ENCODE results near the gene XRCC5.
A peak's percentile ranks its signal among the peaks of the same experiment; 100 is the strongest.

The XRCC5 gene

DNA sequence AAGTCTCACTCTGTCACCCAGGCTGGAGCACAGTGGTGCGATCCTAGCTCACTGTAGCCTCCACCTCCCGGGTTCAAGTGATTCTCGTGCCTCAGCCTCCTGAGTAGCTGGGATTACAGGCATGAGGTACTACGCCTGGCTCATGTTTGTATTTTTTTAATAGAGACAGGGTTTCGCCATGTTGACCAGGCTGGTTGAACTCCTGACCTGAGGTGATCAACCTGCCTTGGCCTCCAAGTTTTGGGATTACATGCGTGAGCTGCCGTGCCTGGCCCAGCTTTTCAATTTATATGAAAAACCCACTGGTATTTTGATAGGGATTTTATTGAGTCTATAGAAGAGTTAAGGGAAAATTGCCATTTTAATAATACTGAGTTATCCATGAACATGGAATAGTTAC is 63.3 kb downstream of the XRCC5 start:
- TF ChIP-seq, protein P1, sequence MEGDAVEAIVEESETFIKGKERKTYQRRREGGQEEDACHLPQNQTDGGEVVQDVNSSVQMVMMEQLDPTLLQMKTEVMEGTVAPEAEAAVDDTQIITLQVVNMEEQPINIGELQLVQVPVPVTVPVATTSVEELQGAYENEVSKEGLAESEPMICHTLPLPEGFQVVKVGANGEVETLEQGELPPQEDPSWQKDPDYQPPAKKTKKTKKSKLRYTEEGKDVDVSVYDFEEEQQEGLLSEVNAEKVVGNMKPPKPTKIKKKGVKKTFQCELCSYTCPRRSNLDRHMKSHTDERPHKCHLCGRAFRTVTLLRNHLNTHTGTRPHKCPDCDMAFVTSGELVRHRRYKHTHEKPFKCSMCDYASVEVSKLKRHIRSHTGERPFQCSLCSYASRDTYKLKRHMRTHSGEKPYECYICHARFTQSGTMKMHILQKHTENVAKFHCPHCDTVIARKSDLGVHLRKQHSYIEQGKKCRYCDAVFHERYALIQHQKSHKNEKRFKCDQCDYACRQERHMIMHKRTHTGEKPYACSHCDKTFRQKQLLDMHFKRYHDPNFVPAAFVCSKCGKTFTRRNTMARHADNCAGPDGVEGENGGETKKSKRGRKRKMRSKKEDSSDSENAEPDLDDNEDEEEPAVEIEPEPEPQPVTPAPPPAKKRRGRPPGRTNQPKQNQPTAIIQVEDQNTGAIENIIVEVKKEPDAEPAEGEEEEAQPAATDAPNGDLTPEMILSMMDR (conservative IDR thresholded peaks at IDR 0.05; ENCODE audit: low read length) = no peak
- no peak overlapping the region for H3K4me3 ChIP-seq (ENCODE audit: low read length)
- DNase-seq (ENCODE audit: low read depth) = no peak

DNA sequence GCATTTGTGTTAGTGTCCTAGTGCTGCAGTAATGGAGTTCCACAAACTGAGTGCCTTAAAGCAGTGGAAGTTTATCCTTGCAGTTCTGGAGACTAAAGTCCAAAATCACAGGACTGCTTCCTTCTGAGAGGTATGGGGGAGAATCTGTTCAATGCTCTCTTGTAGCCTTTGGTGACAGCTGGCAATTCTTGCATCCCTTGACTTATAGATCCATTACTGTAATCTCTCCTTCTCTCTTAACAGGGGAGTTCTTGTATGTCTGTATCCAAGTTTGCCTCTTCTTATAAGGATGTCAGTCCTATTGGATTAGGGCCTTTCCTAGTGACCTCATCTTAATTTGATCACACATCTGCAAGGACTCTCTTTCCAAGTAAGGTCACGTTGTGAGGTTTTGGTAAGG is 69.9 kb downstream of the XRCC5 start:
- H3K4me3 ChIP-seq (ENCODE audit: low read length) = no peak overlapping the region
- DNase-seq (ENCODE audit: low read depth) = no peak
- TF ChIP-seq, protein P1 (conservative IDR thresholded peaks at IDR 0.05; ENCODE audit: low read length) = no peak

DNA sequence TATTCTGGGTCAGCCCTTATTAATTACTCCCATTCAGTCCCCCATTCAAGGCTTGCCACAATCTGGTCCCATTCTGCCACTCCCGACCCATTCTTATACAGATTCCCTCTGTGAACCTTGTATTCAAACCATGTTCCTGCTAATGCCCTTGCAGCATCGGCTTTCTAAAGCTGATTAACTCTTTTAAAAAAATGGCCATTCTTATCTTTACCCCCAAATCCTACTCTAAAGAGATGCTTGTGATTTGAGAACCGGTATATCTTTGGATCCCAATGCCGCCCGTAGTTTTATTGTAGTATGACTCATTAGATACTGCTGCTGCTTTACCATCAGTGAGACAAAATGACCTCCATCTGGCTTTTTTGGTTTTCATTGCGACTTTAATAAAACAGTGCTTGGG is 72.2 kb downstream of the XRCC5 start:
- DNase-seq (ENCODE audit: low read depth) = no peak
- TF ChIP-seq, protein P1 (conservative IDR thresholded peaks at IDR 0.05; ENCODE audit: low read length) = no peak
- no peak overlapping the region for H3K4me3 ChIP-seq (ENCODE audit: low read length)

DNA sequence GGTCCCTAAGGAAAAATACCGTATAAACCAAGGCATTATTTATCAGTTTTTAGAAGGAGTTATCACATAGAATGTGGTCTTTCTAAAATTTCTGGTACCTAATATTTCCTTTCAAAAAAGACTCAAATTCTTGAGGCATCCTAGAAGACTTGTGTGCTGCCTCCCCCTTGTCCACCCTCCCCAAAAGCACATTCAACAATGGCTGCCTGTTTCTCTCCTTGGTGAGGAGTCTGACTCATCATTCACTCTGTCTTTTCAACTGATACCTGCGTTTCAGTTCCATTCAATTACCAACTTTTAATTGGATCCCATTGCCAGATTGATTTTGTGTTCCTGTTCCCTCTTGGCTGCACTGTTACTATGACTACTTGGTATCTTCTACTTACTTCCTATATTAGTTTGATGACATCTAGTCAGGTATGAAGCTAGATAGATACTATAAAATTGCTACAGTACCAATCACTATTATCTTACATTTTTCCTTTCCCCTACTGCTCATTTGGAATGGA is 72.9 kb downstream of the XRCC5 start:
- no peak for DNase-seq (ENCODE audit: low read depth)

DNA sequence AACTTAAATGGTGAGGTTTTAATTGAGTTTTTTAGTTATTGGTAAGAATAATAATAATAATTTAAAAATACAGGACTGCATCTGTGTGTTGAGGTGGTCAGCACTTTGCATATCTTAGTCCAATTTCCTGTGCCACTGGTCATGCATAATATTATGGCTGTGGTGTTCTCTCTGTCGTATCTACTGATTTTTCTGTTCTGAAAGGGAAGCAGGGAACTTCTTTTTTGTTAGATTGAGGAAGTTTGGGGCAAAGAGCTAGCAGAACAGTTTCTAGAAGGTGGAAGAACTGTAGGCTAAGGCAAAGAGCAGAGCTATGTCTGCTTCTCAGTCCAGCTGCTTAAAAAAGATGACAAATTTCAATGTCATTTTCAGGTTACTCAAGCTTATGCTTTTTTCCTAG is 74.3 kb downstream of the XRCC5 start:
- H3K4me3 ChIP-seq (ENCODE audit: low read length) = no peak overlapping the region
- DNase-seq (ENCODE audit: low read depth) = no peak
- TF ChIP-seq, protein P1 (conservative IDR thresholded peaks at IDR 0.05; ENCODE audit: low read length) = no peak

More for the DNA sequence above, 72.9 kb downstream of the XRCC5 start:
- TF ChIP-seq, protein P1 (conservative IDR thresholded peaks at IDR 0.05; ENCODE audit: low read length) = no peak
- no peak overlapping the region for H3K4me3 ChIP-seq (ENCODE audit: low read length)

GRCh38 chr2:216188559-216188850 is 79.4 kb downstream of the XRCC5 start:
- H3K4me3 ChIP-seq (ENCODE audit: low read length) = no peak overlapping the region
- DNase-seq (ENCODE audit: low read depth) = no peak
- TF ChIP-seq, protein P1 (conservative IDR thresholded peaks at IDR 0.05; ENCODE audit: low read length) = no peak

DNA sequence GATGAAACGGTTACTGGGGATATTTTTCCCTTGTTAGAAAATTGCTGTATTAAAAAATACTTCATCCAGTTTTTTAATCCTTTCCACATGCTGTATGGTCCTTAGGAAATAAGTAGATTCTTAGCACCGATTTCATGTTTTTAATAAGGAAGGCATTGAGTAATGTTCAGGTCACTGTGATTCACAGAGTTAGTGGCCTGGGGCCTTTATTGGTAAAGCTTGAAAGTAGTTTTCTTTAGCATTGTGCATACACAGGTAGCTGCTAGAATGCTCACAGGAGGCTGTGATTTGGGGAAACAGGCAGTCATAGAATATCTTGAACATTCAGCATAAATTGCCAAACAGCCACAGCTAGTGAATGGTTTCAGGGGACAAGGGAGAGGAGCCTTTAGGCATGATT is 79.8 kb downstream of the XRCC5 start:
- TF ChIP-seq, protein P1 (conservative IDR thresholded peaks at IDR 0.05; ENCODE audit: low read length) = no peak
- no peak overlapping the region for H3K4me3 ChIP-seq (ENCODE audit: low read length)
- DNase-seq (ENCODE audit: low read depth) = peak; percentile 70

Data from AG10803 (cell line).